HepG2 (cell line): ENCODE data around the gene FETUB. TPM values are rescaled to one million over a fixed set of nuclear protein-coding genes. Genes with fewer than 3 reads are reported as not detected.

ENCODE experiments used
- ARID2 ChIP-seq: sonication (generic); formaldehyde crosslinking; IDR thresholded peaks from 2 replicates; pipeline ENCODE4 v1.8.1; 2022; ENCODE audit warnings: mild to moderate bottlenecking, missing genetic modification reagents, borderline replicate concordance
- HMGXB3 ChIP-seq: sonication (generic); formaldehyde crosslinking; IDR thresholded peaks from 2 replicates; pipeline ENCODE4 v1.4.0; 2020; ENCODE audit warnings: missing genetic modification reagents, borderline replicate concordance
- HNF4G ChIP-seq, 2 experiments: sonication (generic) in 1 of 2; formaldehyde crosslinking in 1 of 2; IDR thresholded peaks; 2 replicates each; pipeline versions ENCODE4 v1.4.0 to v1.6.1; 2011 to 2020; ENCODE audit warnings: borderline replicate concordance in 2 of 2, low read depth in 2 of 2, mild to moderate bottlenecking in 2 of 2, low read length in 1 of 2, missing genetic modification reagents in 1 of 2, moderate library complexity in 1 of 2
- HOXA9 ChIP-seq: sonication (generic); formaldehyde crosslinking; IDR thresholded peaks from 2 replicates; pipeline ENCODE4 v1.8.1; 2022; ENCODE audit warnings: missing genetic modification reagents, mild to moderate bottlenecking, moderate library complexity, borderline replicate concordance
- PAF1 ChIP-seq: IDR thresholded peaks from 2 replicates; pipeline ENCODE4 v1.6.1; 2016; ENCODE audit warnings: missing genetic modification reagents, missing compliant biosample characterization
- PAXIP1 ChIP-seq: sonication (generic); formaldehyde crosslinking; conservative IDR thresholded peaks from 2 replicates; pipeline ENCODE4 v1.4.0; 2020; ENCODE audit warnings: mild to moderate bottlenecking, missing genetic modification reagents, moderate library complexity
- RBAK ChIP-seq: sonication (generic); formaldehyde crosslinking; IDR thresholded peaks from 2 replicates; pipeline ENCODE4 v1.5.1; 2020; ENCODE audit warnings: mild to moderate bottlenecking, missing genetic modification reagents
- REL ChIP-seq: sonication (generic); formaldehyde crosslinking; conservative IDR thresholded peaks from 2 replicates; pipeline ENCODE4 v1.8.0; 2022; ENCODE audit warnings: mild to moderate bottlenecking, missing genetic modification reagents, moderate library complexity
- RFX1 ChIP-seq: fragments of 450-650 bp; IDR thresholded peaks from 2 replicates; pipeline ENCODE4 v1.6.1; 2017
- SETDB1 ChIP-seq: sonication (generic); formaldehyde crosslinking; IDR thresholded peaks from 2 replicates; pipeline ENCODE4 v1.5.1; 2020; ENCODE audit warnings: missing genetic modification reagents, mild to moderate bottlenecking, borderline replicate concordance
- SMARCC2 ChIP-seq: fragments of 450-650 bp; IDR thresholded peaks from 2 replicates; pipeline ENCODE4 v1.6.1; 2017; ENCODE audit warnings: antibody characterized with exemption, mild to moderate bottlenecking
- TMF1 ChIP-seq: sonication (generic); formaldehyde crosslinking; IDR thresholded peaks from 2 replicates; pipeline ENCODE4 v1.8.1; 2022; ENCODE audit warnings: low read depth, missing genetic modification reagents
- ZEB1 ChIP-seq: IDR thresholded peaks from 2 replicates; pipeline ENCODE4 v1.6.1; 2012; ENCODE audit warnings: mild to moderate bottlenecking, low read depth, inconsistent platforms; ENCODE audit not compliant: insufficient replicate concordance
- ZFX ChIP-seq: sonication (generic); formaldehyde crosslinking; IDR thresholded peaks from 2 replicates; pipeline ENCODE4 v1.4.0; 2020; ENCODE audit warnings: mild to moderate bottlenecking, low read depth, missing genetic modification reagents, moderate library complexity
- ZNF263 ChIP-seq: sonication (generic); formaldehyde crosslinking; IDR thresholded peaks from 2 replicates; pipeline ENCODE4 v1.4.0; 2020; ENCODE audit warnings: missing genetic modification reagents
- ZNF326 ChIP-seq: sonication (generic); formaldehyde crosslinking; IDR thresholded peaks from 2 replicates; pipeline ENCODE4 v1.4.0; 2020; ENCODE audit warnings: missing genetic modification reagents, borderline replicate concordance
- ZNF512B ChIP-seq: sonication (generic); formaldehyde crosslinking; IDR thresholded peaks from 2 replicates; pipeline ENCODE4 v1.5.1; 2020; ENCODE audit warnings: missing genetic modification reagents, mild to moderate bottlenecking, borderline replicate concordance
- ZNF660 ChIP-seq: sonication (generic); formaldehyde crosslinking; IDR thresholded peaks from 2 replicates; pipeline ENCODE4 v1.5.1; 2020; ENCODE audit warnings: mild to moderate bottlenecking, low read depth, missing genetic modification reagents, borderline replicate concordance
- polyA plus RNA-seq, 8 experiments: library from polyadenylated mRNA; depleted of rRNA in 3 of 8; stranded (reverse) in 7 of 8; unstranded in 1 of 8; fragments of >200 nt; fragmentation: Illumina TruSeq in 4 of 8; extraction: Trizol in 4 of 8; gene quantifications; 2 replicates each; pipeline versions ENCODE4 v1.2.1 to v1.2.3, GENCODE V29; 2011 to 2016; ENCODE audit warnings: low read depth in 4 of 8, missing spikeins in 1 of 8, mixed read lengths in 1 of 8; ENCODE audit not compliant: insufficient read depth in 1 of 8
- total RNA-seq, 5 experiments: library from RNA; depleted of rRNA; stranded (reverse); fragments of >200 nt; fragmentation: Illumina TruSeq; extraction: Trizol; gene quantifications; 2 replicates each; pipeline ENCODE4 v1.2.3, GENCODE V29; 2016; ENCODE audit warnings: low read depth in 1 of 5

FETUB gene
- total and polyA plus RNA-seq, 2 of the 13 experiments (the other 11 are each of a cell fraction or from before 2014, with no cell fraction given), result 2.1 to 4.4 TPM

- TF ChIP-seq REL (CRISPR knock-in tag), result no peak
- TF ChIP-seq RBAK, result 0 out of 2 replicates have a peak, but pooled peaks have one; percentile 69
- TF ChIP-seq RFX1, result no peak
- TF ChIP-seq ZFX (CRISPR knock-in tag), result no peak
- no peak for TF ChIP-seq SMARCC2
- TF ChIP-seq PAF1, result no peak
- TF ChIP-seq ZEB1, result peak; percentile 92
- no peak for TF ChIP-seq ZNF660 (CRISPR knock-in tag)
- TF ChIP-seq ZNF512B (CRISPR knock-in tag), result peak; percentile 84; the same call in 1 of the 2 replicates
- peak; percentile 92 for TF ChIP-seq PAXIP1 (CRISPR knock-in tag)
- no peak for TF ChIP-seq HMGXB3
- no peak for TF ChIP-seq SETDB1 (CRISPR knock-in tag)
- TF ChIP-seq ARID2 (CRISPR knock-in tag), result 0 out of 2 replicates have a peak, but pooled peaks have one; percentile 43
- no peak for TF ChIP-seq HOXA9 (CRISPR knock-in tag)
- TF ChIP-seq ZNF263 (CRISPR knock-in tag), result 0 out of 2 replicates have a peak, but pooled peaks have one; percentile 14
- peak; percentile 95 for TF ChIP-seq HNF4G (IDR thresholded peaks at IDR 0.05; ENCODE audit: borderline replicate concordance, low read depth, low read length)
- TF ChIP-seq HNF4G (CRISPR knock-in tag; IDR thresholded peaks at IDR 0.05; ENCODE audit: borderline replicate concordance, low read depth), result peak; percentile 82
- no peak; the same call in 1 of the 2 replicates for TF ChIP-seq TMF1 (CRISPR knock-in tag)
- no peak for TF ChIP-seq ZNF326 (CRISPR knock-in tag)
Measured at GRCh38 chr3:186630950-186631641, 9.1 kb upstream of the FETUB start (continued).
